Naive thymus-derived CD4-positive, alpha-beta T cell (primary cell): ENCODE measurements around the gene PAX3. TPM values are rescaled to one million over a fixed set of nuclear protein-coding genes. Genes with fewer than 3 reads are reported as not detected.
A peak's percentile ranks its signal among the peaks of the same experiment; 100 is the strongest.

Source experiments
- ATAC-seq: fragments of 150-1000 bp; cut with Tn5 transposase; 2 replicates; pipeline ENCODE4 v1.10.0; 2021; ENCODE audit warnings: mild to moderate bottlenecking, moderate library complexity
- CTCF ChIA-PET: fragments of 350-600 bp; sonication (Branson Sonifier 250); formaldehyde crosslinking; loops from one replicate; lab custom pipeline; 2021; ENCODE audit warnings: antibody characterized with exemption; lab: Charles Lee
- POLR2A ChIA-PET: fragments of 350-600 bp; sonication (Branson Sonifier 250); formaldehyde crosslinking; loops from one replicate; lab custom pipeline; 2021; ENCODE audit warnings: antibody characterized with exemption, inconsistent platforms; lab: Charles Lee
- DNase-seq, 9 donors: peaks; one replicate each; pipeline versions ENCODE4 v3.0.0 to v3.0.0-alpha.2; 2020 to 2022; ENCODE audit warnings: mixed read lengths in 1 of 9
- H3K27ac ChIP-seq: one replicate; pipeline ENCODE4 v1.7.0; 2013; ENCODE audit warnings: mild to moderate bottlenecking, low read depth, low read length, moderate library complexity
- H3K27me3 ChIP-seq, 2 donors: one replicate each; pipeline ENCODE4 v1.7.0; 2013; ENCODE audit warnings: low read length in 2 of 2, mild to moderate bottlenecking in 2 of 2, moderate library complexity in 2 of 2; ENCODE audit not compliant: control insufficient read depth in 2 of 2, insufficient read depth in 2 of 2
- H3K36me3 ChIP-seq, 3 experiments: 1 replicate in 2 of 3; 2 replicates in 1 of 3; pipeline ENCODE4 v1.7.0; 2013; ENCODE audit warnings: low read length in 3 of 3, mild to moderate bottlenecking in 3 of 3, moderate library complexity in 1 of 3; ENCODE audit not compliant: insufficient read depth in 3 of 3, control insufficient read depth in 2 of 3
- H3K4me1 ChIP-seq, 2 donors: one replicate each; pipeline ENCODE4 v1.7.0; 2013; ENCODE audit warnings: low read length in 2 of 2, mild to moderate bottlenecking in 2 of 2, moderate library complexity in 1 of 2; ENCODE audit not compliant: control insufficient read depth in 2 of 2, insufficient read depth in 2 of 2
- H3K4me3 ChIP-seq: 2 replicates; pipeline ENCODE4 v1.7.0; 2013; ENCODE audit warnings: mild to moderate bottlenecking, low read length
- H3K9me3 ChIP-seq, 3 experiments: 1 replicate in 2 of 3; 2 replicates in 1 of 3; pipeline ENCODE4 v1.7.0; 2013; ENCODE audit warnings: low read length in 3 of 3; ENCODE audit not compliant: control insufficient read depth in 2 of 3
- H3K27ac Mint-ChIP-seq, 9 donors: one replicate each; pipeline ENCODE4 v1.8.0; 2020 to 2022; ENCODE audit warnings: mixed read lengths in 9 of 9, mild to moderate bottlenecking in 8 of 9, moderate library complexity in 5 of 9, inconsistent platforms in 2 of 9
- H3K27me3 Mint-ChIP-seq, 5 donors: one replicate each; pipeline ENCODE4 v1.8.0; 2021 to 2022; ENCODE audit warnings: mixed read lengths in 5 of 5, mild to moderate bottlenecking in 1 of 5
- H3K36me3 Mint-ChIP-seq, 5 donors: one replicate each; pipeline ENCODE4 v1.8.0; 2020 to 2022; ENCODE audit warnings: mixed read lengths in 5 of 5, mild to moderate bottlenecking in 3 of 5, inconsistent platforms in 1 of 5
- H3K4me1 Mint-ChIP-seq, 7 donors: one replicate each; pipeline ENCODE4 v1.8.0; 2020 to 2022; ENCODE audit warnings: mixed read lengths in 7 of 7, mild to moderate bottlenecking in 3 of 7, inconsistent platforms in 1 of 7
- H3K4me3 Mint-ChIP-seq, 10 donors: one replicate each; pipeline ENCODE4 v1.8.0; 2020 to 2022; ENCODE audit warnings: mild to moderate bottlenecking in 10 of 10, mixed read lengths in 10 of 10, moderate library complexity in 6 of 10, inconsistent platforms in 2 of 10
- H3K9me3 Mint-ChIP-seq, 11 donors: one replicate each; pipeline ENCODE4 v1.8.0; 2020 to 2022; ENCODE audit warnings: mixed read lengths in 11 of 11, mild to moderate bottlenecking in 4 of 11, inconsistent platforms in 1 of 11, moderate library complexity in 1 of 11
- intact Hi-C, 2 donors: fragments of 100-400 bp; cut with micrococcal nuclease; formaldehyde crosslinking; loops; one replicate each; pipeline ENCODE4 v1.15.1; 2023
- polyA plus RNA-seq, 2 donors: library from polyadenylated mRNA; unstranded; fragments of 300-500 nt; fragmentation: Illumina TruSeq; gene quantifications; one replicate each; pipeline ENCODE4 v1.2.3, GENCODE V29; 2021
- total RNA-seq, 6 experiments: library from RNA in 5 of 6; stranded (reverse) in 5 of 6; gene quantifications; 1 replicate in 5 of 6; 2 replicates in 1 of 6; pipeline ENCODE4 v1.2.3 and lab custom pipeline; 2021 to 2026

The PAX3 gene
- total and polyA plus RNA-seq, 7 experiments from 2014 or later, result not detected

DNA sequence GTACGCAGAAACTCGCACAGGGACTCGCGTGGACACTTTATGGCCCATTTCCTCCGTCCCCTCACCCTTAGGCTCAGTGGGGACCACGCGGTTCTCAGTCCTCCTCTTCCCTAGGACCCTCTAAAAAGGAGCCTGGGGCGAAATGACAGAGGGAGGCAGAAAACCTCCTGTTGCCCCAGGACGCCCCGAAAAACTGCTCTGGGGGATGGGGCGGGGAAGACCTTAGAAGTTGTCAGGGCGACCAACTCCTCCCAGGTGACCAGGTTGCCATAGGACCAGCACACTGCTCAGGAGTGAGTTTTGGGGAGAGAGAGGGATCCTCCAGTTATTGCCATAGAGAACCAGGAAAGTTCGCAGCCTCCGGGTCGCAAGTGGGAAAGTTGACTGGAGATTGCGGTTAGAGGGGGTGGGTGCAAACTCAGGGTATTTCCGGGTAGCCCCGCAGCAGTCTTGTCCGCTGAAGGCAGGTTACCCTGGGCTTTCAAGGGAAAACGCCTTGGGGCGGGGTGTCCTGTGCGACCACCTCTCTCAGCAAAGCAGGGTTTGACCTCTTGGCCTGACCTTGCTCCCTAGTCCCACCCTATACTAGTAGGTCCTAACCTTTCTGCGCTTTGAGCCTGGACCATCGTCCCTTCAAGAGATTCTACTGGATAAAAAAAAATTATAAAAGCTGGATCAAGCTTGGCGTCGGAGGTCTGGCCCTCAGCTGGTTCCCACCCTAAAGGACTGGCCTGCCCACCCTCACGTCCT, 7.8 kb upstream of the PAX3 start:
- peaks cover 94 to 99% (median 94%) of the 10 kb centered on the region in 5 donors for H3K27me3 Mint-ChIP-seq
- CTCF ChIA-PET, result interaction anchor here (0.6 kb wide), 1 partner anchor 11 kb away, joined by 3 read pairs; no protein-coding TSS in a partner anchor
- peaks cover 10 to 41% of the 10 kb centered on the region in 2 donors for H3K27me3 ChIP-seq
- POLR2A ChIA-PET, result no interaction called here
- peak overlapping the region in 1 of 9 donors; percentile 52 for H3K27ac Mint-ChIP-seq
- no peak for DNase-seq
- H3K4me1 ChIP-seq, result peaks cover 0 to 12% of the 10 kb centered on the region in 2 donors
- H3K27ac ChIP-seq, result no peak overlapping the region
- intact Hi-C loops, result no loop called here
- no peaks in the 10 kb centered on the region for H3K36me3 ChIP-seq
- peak overlapping the region; percentile 9 to 88 (median 61) for H3K4me3 Mint-ChIP-seq
- peaks cover 29 to 50% (median 37%) of the 10 kb centered on the region in 7 donors for H3K4me1 Mint-ChIP-seq
- no peak for ATAC-seq
- peaks cover 4 to 29% (median 10%) of the 10 kb centered on the region in 11 donors for H3K9me3 Mint-ChIP-seq
- peak overlapping the region; percentile 43 for H3K4me3 ChIP-seq
- H3K9me3 ChIP-seq, result no peaks in the 10 kb centered on the region
- peaks cover 0 to 23% (median 7%) of the 10 kb centered on the region in 5 donors for H3K36me3 Mint-ChIP-seq

DNA sequence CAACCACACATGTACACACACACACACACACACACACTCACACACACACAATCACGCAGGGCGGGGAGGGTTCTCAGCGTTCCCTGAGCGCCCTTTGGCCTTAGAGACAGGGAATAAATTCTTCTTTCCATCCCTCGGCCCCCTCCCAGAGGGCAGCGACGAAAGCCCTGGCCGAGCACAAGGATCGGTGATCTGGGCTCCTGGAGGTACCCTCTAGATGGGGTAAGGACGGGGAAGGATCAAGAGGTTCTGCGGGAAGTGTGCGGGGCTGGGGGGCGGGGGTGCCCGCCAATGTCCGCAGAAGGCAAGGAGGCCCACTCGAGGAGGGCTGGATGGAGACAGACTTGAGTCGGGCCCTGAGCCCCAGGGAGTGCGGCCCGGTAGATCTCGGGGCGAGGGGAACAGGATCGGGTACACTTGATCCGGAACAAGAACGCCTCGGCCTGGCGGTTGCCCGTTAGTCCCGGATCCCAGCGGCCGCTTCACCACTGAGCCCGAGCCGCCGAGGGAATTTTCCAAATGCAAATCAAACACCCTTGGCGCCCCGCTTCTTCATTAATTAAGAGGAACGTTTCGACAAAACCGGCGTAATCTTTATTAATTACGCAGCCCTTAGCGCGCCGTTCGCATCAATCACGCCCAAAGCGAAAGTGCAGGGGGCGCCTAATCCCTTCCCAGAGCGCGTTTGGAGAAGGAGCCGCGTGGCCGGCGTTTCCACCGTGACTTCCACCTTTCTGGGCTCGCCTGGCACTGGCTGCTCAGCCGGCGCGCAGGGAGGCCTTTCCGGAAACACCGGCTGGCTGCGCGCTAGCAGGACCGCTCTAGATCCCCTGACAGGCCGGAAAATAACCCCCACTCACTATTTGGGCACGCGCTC, 7.0 kb upstream of the PAX3 start:
- intact Hi-C loops, result loop anchor here in 1 of 2 donors (2.0 kb wide), 2 partner anchors 13 to 15 kb away; no protein-coding TSS in a partner anchor
- no peaks in the 10 kb centered on the region for H3K36me3 ChIP-seq
- Mint-ChIP-seq H3K27ac (peak overlapping the region in 1 of 9 donors; percentile 85), H3K27me3 (peaks cover 90 to 99% (median 92%) of the 10 kb centered on the region in 5 donors), H3K4me3 (peak overlapping the region; percentile 50 to 88 (median 78)), H3K4me1 (peaks cover 30 to 46% (median 37%) of the 10 kb centered on the region in 7 donors), H3K36me3 (peaks cover 0 to 17% (median 7%) of the 10 kb centered on the region in 5 donors), H3K9me3 (peaks cover 4 to 29% (median 10%) of the 10 kb centered on the region in 11 donors)
- CTCF ChIA-PET, result no interaction called here
- peaks cover 11 to 35% of the 10 kb centered on the region in 2 donors for H3K27me3 ChIP-seq
- no peak overlapping the region for H3K27ac ChIP-seq
- H3K9me3 ChIP-seq, result no peaks in the 10 kb centered on the region
- peak overlapping the region; percentile 43 for H3K4me3 ChIP-seq
- ATAC-seq, result no peak
- POLR2A ChIA-PET, result no interaction called here
- DNase-seq, result no peak
- peaks cover 0 to 12% of the 10 kb centered on the region in 2 donors for H3K4me1 ChIP-seq

DNA sequence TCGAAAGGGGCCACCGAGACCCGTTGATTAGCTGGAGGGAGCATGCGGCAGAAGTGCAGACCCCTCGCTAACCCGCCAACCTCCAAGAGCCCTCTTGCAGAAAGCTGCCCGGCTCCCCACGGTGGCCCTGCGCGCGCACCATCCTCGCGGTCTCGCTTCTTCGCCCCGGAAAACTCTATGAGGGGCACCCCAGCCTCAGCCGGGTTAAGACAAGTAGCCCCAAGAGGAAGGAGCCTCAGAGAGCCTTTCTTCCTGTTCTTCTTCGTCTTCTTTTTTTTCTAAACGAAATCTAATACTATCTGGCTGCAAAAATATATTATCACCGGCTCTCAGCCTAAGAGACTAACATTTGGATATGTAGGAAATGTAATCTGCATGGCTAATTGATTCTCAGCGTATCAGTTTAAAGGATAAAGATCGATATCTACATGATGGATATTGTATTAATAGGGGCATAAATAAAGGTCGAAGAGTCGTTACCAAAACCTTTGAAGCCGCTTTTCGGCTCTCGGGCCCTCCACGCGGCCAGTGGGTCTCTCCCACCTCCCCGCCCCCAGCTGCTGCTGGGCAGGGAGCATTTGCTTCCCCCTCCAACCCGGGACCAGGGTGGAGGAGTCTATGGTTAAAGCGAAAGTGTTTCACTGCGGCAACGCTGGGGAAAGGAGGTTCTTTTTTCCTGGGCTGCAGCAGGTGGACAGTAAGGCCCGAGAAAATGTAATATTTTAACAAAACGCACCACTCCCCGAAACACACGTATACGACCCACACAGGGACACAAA, 6.1 kb upstream of the PAX3 start:
- H3K4me3 ChIP-seq, result peak overlapping the region; percentile 43
- no peaks in the 10 kb centered on the region for H3K9me3 ChIP-seq

DNA sequence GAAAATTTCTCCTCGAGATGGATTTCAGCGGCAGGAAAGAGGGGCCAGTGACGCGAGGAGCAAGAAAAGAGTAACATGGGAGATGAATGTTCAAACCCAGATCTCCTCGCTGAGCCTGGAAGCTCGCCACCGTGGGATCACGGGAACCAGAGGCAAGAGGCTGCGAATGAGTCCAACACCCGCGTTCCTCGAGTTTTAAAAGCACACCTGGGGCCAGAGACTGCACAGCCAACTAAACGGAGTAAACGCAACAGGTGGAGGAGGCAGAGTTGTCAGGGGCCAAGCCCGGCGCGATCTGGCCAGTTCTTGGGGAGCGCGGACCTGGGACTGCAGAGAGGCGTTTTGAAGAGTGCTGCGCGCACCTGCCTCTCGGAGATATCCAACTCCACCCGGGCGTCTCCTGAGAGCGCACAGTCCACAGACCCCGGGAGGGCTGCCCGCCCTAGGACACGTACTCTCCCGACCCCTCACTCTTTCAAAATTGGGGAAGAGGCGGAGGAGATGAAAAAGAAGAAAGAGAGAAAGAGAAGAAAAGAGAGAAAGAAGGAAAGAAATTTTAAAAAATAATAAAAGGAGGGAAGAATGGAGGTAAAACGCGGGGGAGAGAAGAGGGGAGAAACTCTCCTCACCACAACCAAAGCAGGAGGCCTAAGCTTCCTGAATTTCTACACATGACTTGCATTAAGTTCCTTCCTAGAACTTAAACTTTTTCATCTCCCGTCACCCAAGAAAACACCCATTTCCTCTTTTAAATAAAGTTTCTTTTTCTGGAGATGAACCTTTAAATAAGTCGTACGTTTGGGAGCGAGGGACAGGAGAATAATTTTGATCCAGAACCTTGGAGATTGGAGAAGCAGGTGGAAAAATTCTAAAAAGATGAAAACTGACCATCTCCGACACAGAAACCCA, 5.3 kb upstream of the PAX3 start:
- CTCF ChIA-PET, result no interaction called here
- peaks cover 33 to 53% (median 45%) of the 10 kb centered on the region in 7 donors for H3K4me1 Mint-ChIP-seq
- no peak for ATAC-seq
- Histone ChIP-seq H3K27ac (no peak overlapping the region), H3K36me3 (no peaks in the 10 kb centered on the region), H3K4me1 (peaks cover 0 to 12% of the 10 kb centered on the region in 2 donors), H3K27me3 (peaks cover 15 to 32% of the 10 kb centered on the region in 2 donors), H3K9me3 (no peaks in the 10 kb centered on the region), H3K4me3 (no peak overlapping the region)
- H3K27me3 Mint-ChIP-seq, result peaks cover 88 to 99% (median 94%) of the 10 kb centered on the region in 5 donors
- peak overlapping the region in 6 of 10 donors; percentile 65 to 88 (median 78) for H3K4me3 Mint-ChIP-seq
- peaks cover 8 to 27% (median 11%) of the 10 kb centered on the region in 11 donors for H3K9me3 Mint-ChIP-seq
- peak overlapping the region in 1 of 9 donors; percentile 85 for H3K27ac Mint-ChIP-seq
- no peak for DNase-seq
- intact Hi-C loops, result loop anchor here in 1 of 2 donors (2.0 kb wide), 2 partner anchors 13 to 15 kb away; no protein-coding TSS in a partner anchor
- peaks cover 3 to 18% (median 7%) of the 10 kb centered on the region in 5 donors for H3K36me3 Mint-ChIP-seq
- POLR2A ChIA-PET, result no interaction called here

More for the DNA sequence above, 6.1 kb upstream of the PAX3 start:
- Histone ChIP-seq H3K4me1 (peaks cover 0 to 12% of the 10 kb centered on the region in 2 donors), H3K27ac (no peak overlapping the region), H3K27me3 (peaks cover 12 to 32% of the 10 kb centered on the region in 2 donors), H3K36me3 (no peaks in the 10 kb centered on the region)
- ChIA-PET POLR2A (no interaction called here), CTCF (no interaction called here)
- ATAC-seq, result peak; percentile 28
- Mint-ChIP-seq H3K4me1 (peaks cover 30 to 47% (median 37%) of the 10 kb centered on the region in 7 donors), H3K9me3 (peaks cover 4 to 24% (median 10%) of the 10 kb centered on the region in 11 donors), H3K27me3 (peaks cover 88 to 99% (median 94%) of the 10 kb centered on the region in 5 donors), H3K27ac (peak overlapping the region in 1 of 9 donors; percentile 85), H3K36me3 (peaks cover 0 to 14% (median 7%) of the 10 kb centered on the region in 5 donors), H3K4me3 (peak overlapping the region; percentile 50 to 88 (median 75))
- intact Hi-C loops, result loop anchor here in 1 of 2 donors (2.0 kb wide), 2 partner anchors 14 kb away; no protein-coding TSS in a partner anchor
- no peak for DNase-seq

DNA sequence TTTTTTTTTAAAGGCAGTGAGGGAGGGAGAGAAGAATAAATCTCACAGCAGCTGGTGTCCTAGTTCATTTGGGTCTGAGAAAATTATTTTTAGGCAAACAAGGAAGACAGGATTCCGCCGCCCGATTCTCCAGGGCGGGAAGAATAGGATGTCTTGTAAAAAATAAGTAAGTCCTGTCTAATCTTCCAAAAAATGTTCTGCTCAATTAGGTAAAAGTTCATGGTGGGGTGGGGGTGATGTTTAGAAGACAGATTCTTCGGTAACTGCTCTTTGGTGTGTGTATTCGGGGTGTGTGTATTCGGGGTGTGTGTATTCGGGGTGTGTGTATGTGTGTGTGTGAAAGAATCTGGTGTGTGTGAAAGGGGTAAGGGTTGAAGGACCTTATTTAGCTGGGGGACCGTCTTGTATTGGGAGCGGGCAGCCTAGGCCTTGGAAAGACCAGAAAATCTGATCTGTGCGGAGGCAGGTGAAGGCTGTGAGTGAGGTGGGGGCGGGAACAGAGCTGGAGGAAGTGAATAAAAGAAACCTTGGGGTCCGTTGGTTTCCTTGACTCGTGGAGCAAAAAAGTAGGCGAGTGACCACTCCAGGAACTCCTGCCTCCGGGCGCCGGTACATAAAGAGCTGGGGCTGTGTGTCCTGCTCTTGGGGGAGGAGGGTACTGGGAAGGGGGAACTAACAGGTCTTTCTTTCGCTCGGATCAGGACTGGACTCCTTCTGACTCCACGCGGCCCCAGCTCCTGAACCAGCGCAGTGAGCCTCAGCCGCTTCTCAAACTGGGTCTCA, 4.4 kb upstream of the PAX3 start:
- Mint-ChIP-seq H3K27me3 (peaks cover 82 to 98% (median 90%) of the 10 kb centered on the region in 5 donors), H3K4me1 (peaks cover 34 to 54% (median 47%) of the 10 kb centered on the region in 7 donors), H3K4me3 (peak overlapping the region in 7 of 10 donors; percentile 3 to 79 (median 36)), H3K27ac (peak overlapping the region in 1 of 9 donors; percentile 35), H3K9me3 (peaks cover 9 to 25% (median 12%) of the 10 kb centered on the region in 11 donors), H3K36me3 (peaks cover 3 to 19% (median 5%) of the 10 kb centered on the region in 5 donors)
- intact Hi-C loops, result no loop called here
- Histone ChIP-seq H3K4me1 (peaks cover 0 to 12% of the 10 kb centered on the region in 2 donors), H3K27ac (no peak overlapping the region), H3K27me3 (peaks cover 19 to 24% of the 10 kb centered on the region in 2 donors), H3K36me3 (no peaks in the 10 kb centered on the region), H3K4me3 (no peak overlapping the region), H3K9me3 (no peaks in the 10 kb centered on the region)
- CTCF ChIA-PET, result no interaction called here
- ATAC-seq (no peak), DNase-seq (no peak)
- POLR2A ChIA-PET, result no interaction called here
